GM21367 (cell line): Measurements from ENCODE around the gene H1-8.

Experiments used
- ATAC-seq: cut with Tn5 transposase; IDR thresholded peaks from one replicate; pipeline ENCODE4 v1.9.1; 2021; ENCODE audit not compliant: unreplicated experiment

H1-8 gene

GRCh38 chr3:129571605-129572547 is 28.9 kb downstream of the H1-8 start:
- ATAC-seq, result no peak

GRCh38 chr3:129572603-129573002 is 29.6 kb downstream of the H1-8 start:
- ATAC-seq, result no peak

GRCh38 chr3:129573493-129573892 is 30.5 kb downstream of the H1-8 start:
- ATAC-seq, result no peak

GRCh38 chr3:129574206-129574605 is 31.2 kb downstream of the H1-8 start:
- ATAC-seq, result no peak

- ATAC-seq, result no peak
These were observed 32.4 kb downstream of the H1-8 start for GRCh38 chr3:129575233-129575996.

GRCh38 chr3:129575997-129576384 is 33.0 kb downstream of the H1-8 start:
- ATAC-seq, result no peak

GRCh38 chr3:129576514-129577352 is 33.8 kb downstream of the H1-8 start:
- ATAC-seq, result peak; percentile 43

- no peak for ATAC-seq
These were observed 34.4 kb downstream of the H1-8 start for GRCh38 chr3:129577366-129577765.

- no peak for ATAC-seq
These were observed 35.2 kb downstream of the H1-8 start for GRCh38 chr3:129577925-129578786.

GRCh38 chr3:129579991-129580390 is 37.0 kb downstream of the H1-8 start:
- ATAC-seq, result no peak

- no peak for ATAC-seq
These were observed 38.6 kb downstream of the H1-8 start for GRCh38 chr3:129581623-129582022.

- no peak for ATAC-seq
These were observed 39.8 kb downstream of the H1-8 start for GRCh38 chr3:129582799-129583198.

- no peak for ATAC-seq
These were observed 40.3 kb downstream of the H1-8 start for GRCh38 chr3:129583289-129583688.

GRCh38 chr3:129584631-129585030 is 41.7 kb downstream of the H1-8 start:
- ATAC-seq, result no peak

- no peak for ATAC-seq
These were observed 43.1 kb downstream of the H1-8 start for GRCh38 chr3:129585949-129586657.

GRCh38 chr3:129586746-129587430 is 43.9 kb downstream of the H1-8 start:
- ATAC-seq, result no peak

- no peak for ATAC-seq
These were observed 44.7 kb downstream of the H1-8 start for GRCh38 chr3:129587566-129588210.

GRCh38 chr3:129590215-129590614 is 47.2 kb downstream of the H1-8 start:
- ATAC-seq, result no peak
